Measurements from ENCODE around the gene PDZRN3. TPM values are rescaled to one million over a fixed set of nuclear protein-coding genes. Genes with fewer than 3 reads are reported as not detected.
"Not testable (repeated sequence)": the region's sequence is repeated elsewhere in the genome, so short reads cannot be mapped to it uniquely, and the experiment has no call there.

Gene PDZRN3
- total RNA-seq, 1 donor from 2014 or later: 75.9 TPM

- H3K4me3 ChIP-seq: no peak overlapping the region
- H3K27ac ChIP-seq: no peak overlapping the region
- no peaks in the 10 kb centered on the region for H3K27me3 ChIP-seq
- no peaks in the 10 kb centered on the region for H3K9me3 ChIP-seq
- H3K36me3 ChIP-seq: no peaks in the 10 kb centered on the region
- no peak for DNase-seq (ENCODE audit: extremely low spot score in 2 of 2)
- peaks cover 21% of the 10 kb centered on the region for H3K4me1 ChIP-seq
- intact Hi-C loops (cut with DNase I): no loop called here
- no peak for TF ChIP-seq POLR2AphosphoS5 (IDR thresholded peaks at IDR 0.05; ENCODE audit: insufficient read depth in 1 of 2, low read depth in 1 of 2)
- TF ChIP-seq POLR2A (IDR thresholded peaks at IDR 0.05): no peak
- no peak for TF ChIP-seq CTCF (IDR thresholded peaks at IDR 0.05)
These were observed 153.9 kb downstream of the PDZRN3 start for GRCh38 chr3:73470860-73471259.

DNA sequence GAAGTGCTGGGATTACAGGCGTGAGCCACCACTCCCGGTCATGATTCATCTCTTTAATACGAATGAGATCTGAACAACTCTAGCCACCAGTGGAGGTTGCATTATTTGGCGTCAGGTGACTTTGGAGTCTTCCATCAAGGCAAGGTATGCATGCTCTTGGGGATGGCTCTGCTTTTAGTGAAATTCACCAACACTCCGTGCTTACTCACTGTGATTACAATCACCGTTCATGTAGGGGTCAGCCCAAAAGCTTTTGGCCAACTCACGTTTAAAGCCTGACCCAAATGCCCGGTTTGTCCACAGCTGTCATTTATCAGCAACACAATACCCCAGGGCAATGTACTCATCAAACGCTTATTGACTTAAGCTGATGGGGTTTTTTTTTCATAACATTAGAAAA, 155.4 kb downstream of the PDZRN3 start:
- H3K36me3 ChIP-seq: no peaks in the 10 kb centered on the region
- intact Hi-C loops (cut with DNase I): no loop called here
- no peak overlapping the region for H3K4me3 ChIP-seq
- DNase-seq (ENCODE audit: extremely low spot score in 2 of 2): no peak
- no peaks in the 10 kb centered on the region for H3K27me3 ChIP-seq
- TF ChIP-seq CTCF (IDR thresholded peaks at IDR 0.05): no peak
- no peak for TF ChIP-seq POLR2AphosphoS5 (IDR thresholded peaks at IDR 0.05; ENCODE audit: insufficient read depth in 1 of 2, low read depth in 1 of 2)
- TF ChIP-seq POLR2A (IDR thresholded peaks at IDR 0.05): no peak
- peaks cover 16% of the 10 kb centered on the region for H3K4me1 ChIP-seq
- H3K9me3 ChIP-seq: no peaks in the 10 kb centered on the region
- no peak overlapping the region for H3K27ac ChIP-seq

DNA sequence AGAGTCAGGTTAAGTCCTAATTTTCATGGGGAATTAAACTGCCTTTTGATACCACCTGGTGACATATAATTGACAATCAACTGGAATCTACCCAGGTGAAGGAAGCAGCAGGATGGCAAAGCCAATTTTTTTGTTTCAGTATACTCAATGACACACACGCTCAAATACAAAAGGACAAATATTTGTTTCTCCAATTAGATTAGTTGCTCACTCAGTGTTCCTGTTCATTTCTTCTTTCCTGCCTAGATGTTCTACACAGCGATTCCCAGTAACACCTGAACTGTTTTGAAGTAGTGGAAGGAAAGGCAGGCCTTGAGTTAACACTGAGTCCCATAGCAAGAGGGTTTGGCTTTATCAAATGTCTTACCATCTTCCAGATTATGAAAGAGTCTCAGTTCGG, 157.5 kb downstream of the PDZRN3 start:
- no peak for DNase-seq (ENCODE audit: extremely low spot score in 2 of 2)
- H3K27ac ChIP-seq: no peak overlapping the region
- TF ChIP-seq CTCF (IDR thresholded peaks at IDR 0.05): no peak
- TF ChIP-seq POLR2AphosphoS5 (IDR thresholded peaks at IDR 0.05; ENCODE audit: insufficient read depth in 1 of 2, low read depth in 1 of 2): no peak
- no peak for TF ChIP-seq POLR2A (IDR thresholded peaks at IDR 0.05)
- peaks cover 21% of the 10 kb centered on the region for H3K4me1 ChIP-seq
- intact Hi-C loops (cut with DNase I): no loop called here
- H3K36me3 ChIP-seq: no peaks in the 10 kb centered on the region
- no peaks in the 10 kb centered on the region for H3K27me3 ChIP-seq
- H3K9me3 ChIP-seq: no peaks in the 10 kb centered on the region
- no peak overlapping the region for H3K4me3 ChIP-seq

- intact Hi-C loops (cut with DNase I): no loop called here
- no peak for DNase-seq (ENCODE audit: extremely low spot score in 2 of 2)
- TF ChIP-seq POLR2AphosphoS5 (IDR thresholded peaks at IDR 0.05; ENCODE audit: insufficient read depth in 1 of 2, low read depth in 1 of 2) (no peak), CTCF (IDR thresholded peaks at IDR 0.05) (no peak), POLR2A (IDR thresholded peaks at IDR 0.05) (no peak)
- H3K4me1 ChIP-seq: peaks cover 21% of the 10 kb centered on the region
- no peak overlapping the region for H3K4me3 ChIP-seq
- no peaks in the 10 kb centered on the region for H3K36me3 ChIP-seq
- H3K27ac ChIP-seq: no peak overlapping the region
- H3K9me3 ChIP-seq: no peaks in the 10 kb centered on the region
- no peaks in the 10 kb centered on the region for H3K27me3 ChIP-seq
These were observed 158.8 kb downstream of the PDZRN3 start for GRCh38 chr3:73465926-73466325.

DNA sequence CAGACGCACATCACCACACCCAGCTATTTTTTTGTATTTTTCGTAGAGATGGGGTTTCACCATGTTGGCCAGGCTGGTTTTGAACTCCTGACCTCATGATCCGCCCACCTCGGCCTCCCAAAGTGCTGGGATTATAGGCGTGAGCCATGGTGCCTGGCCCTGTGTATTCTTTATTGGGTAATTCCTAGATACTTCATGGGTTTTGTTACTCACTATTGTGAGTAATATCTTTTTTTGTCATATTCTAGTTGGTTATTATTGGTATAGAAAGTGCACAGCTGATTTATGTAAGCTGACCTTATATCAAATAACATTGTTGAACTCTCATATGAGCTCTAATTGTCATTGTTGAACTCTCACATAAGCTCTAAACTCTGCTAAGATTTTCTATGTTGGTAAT, 160.6 kb downstream of the PDZRN3 start:
- H3K27ac ChIP-seq; DNase-seq (ENCODE audit: extremely low spot score in 2 of 2); intact Hi-C loops (cut with DNase I); H3K9me3 ChIP-seq; H3K27me3 ChIP-seq; H3K4me3 ChIP-seq; H3K36me3 ChIP-seq: not testable (repeated sequence)
- H3K4me1 ChIP-seq: peaks cover 21% of the 10 kb centered on the region

GRCh38 chr3:73461547-73461946, 163.2 kb downstream of the PDZRN3 start:
- Histone ChIP-seq H3K27me3 (no peaks in the 10 kb centered on the region), H3K9me3 (no peaks in the 10 kb centered on the region), H3K4me3 (no peak overlapping the region), H3K36me3 (no peaks in the 10 kb centered on the region), H3K4me1 (peaks cover 10% of the 10 kb centered on the region), H3K27ac (no peak overlapping the region)
- TF ChIP-seq CTCF (IDR thresholded peaks at IDR 0.05) (no peak), POLR2A (IDR thresholded peaks at IDR 0.05) (no peak), POLR2AphosphoS5 (IDR thresholded peaks at IDR 0.05; ENCODE audit: insufficient read depth in 1 of 2, low read depth in 1 of 2) (no peak)
- no peak for DNase-seq (ENCODE audit: extremely low spot score in 2 of 2)
- intact Hi-C loops (cut with DNase I): no loop called here
